Psoas muscle (tissue), 8 donors: Measurements from ENCODE around the gene NUAK2. TPM values are rescaled to one million over a fixed set of nuclear protein-coding genes. Genes with fewer than 3 reads are reported as not detected.

ENCODE experiments used
- ATAC-seq, 4 donors: fragments of 200-7000 bp; cut with Tn5 transposase; one replicate each; pipeline ENCODE4 v1.9.1; 2020; ENCODE audit warnings: moderate library complexity in 3 of 4, mild to moderate bottlenecking in 2 of 4
- DNase-seq, 2 donors: peaks; one replicate each; pipeline ENCODE4 v3.0.0-alpha.2; 2020
- H3K27ac ChIP-seq: fragments of 200-600 bp; one replicate; pipeline ENCODE4 v1.8.0; 2022
- H3K27me3 ChIP-seq, 3 donors: fragments of 200-600 bp in 1 of 3; one replicate each; pipeline versions ENCODE4 v1.6.1 to v1.8.0; 2013 to 2022; ENCODE audit warnings: low read length in 2 of 3, mild to moderate bottlenecking in 2 of 3, moderate library complexity in 1 of 3; ENCODE audit not compliant: insufficient read depth in 3 of 3
- H3K36me3 ChIP-seq, 2 donors: fragments of 200-600 bp in 1 of 2; one replicate each; pipeline versions ENCODE4 v1.6.1 to v1.8.0; 2013 to 2022; ENCODE audit warnings: low read depth in 1 of 2, mild to moderate bottlenecking in 1 of 2, moderate library complexity in 1 of 2; ENCODE audit not compliant: insufficient read depth in 1 of 2
- H3K4me1 ChIP-seq: fragments of 200-600 bp; one replicate; pipeline ENCODE4 v1.8.0; 2022
- H3K4me3 ChIP-seq: fragments of 200-600 bp; one replicate; pipeline ENCODE4 v1.8.0; 2022; ENCODE audit warnings: mild to moderate bottlenecking
- H3K9me3 ChIP-seq: fragments of 200-600 bp; one replicate; pipeline ENCODE4 v1.8.0; 2022
- CTCF ChIP-seq: fragments of 200-600 bp; IDR thresholded peaks from one replicate; pipeline ENCODE4 v1.8.0; 2022; ENCODE audit warnings: antibody characterized with exemption
- WGBS, 3 donors: extraction: QIAGEN DNeasy Blood & Tissue Kit; methylation state at CpG; one replicate each; pipeline versions ENCODE4 v1.1.6 to v1.1.7; 2013; 5-methylcytosine and 5-hydroxymethylcytosine counted together
- intact Hi-C, 2 donors: fragments of 100-400 bp; cut with DNase I; formaldehyde crosslinking; loops; one replicate each; pipeline versions ENCODE4 v1.11.0 to v1.14.2; 2022
- polyA plus RNA-seq, 3 donors: library from polyadenylated mRNA; stranded (reverse); fragments of 200-250 nt; gene quantifications; one replicate each; pipeline ENCODE4 v1.2.3, GENCODE V29; 2013
- total RNA-seq, 4 donors: library from RNA; stranded (reverse); fragmentation: NEBNext Ultra II Directional in 2 of 4; extraction: Animal tissue kit (Norgen Biotek cat#: 25700) in 2 of 4; gene quantifications; one replicate each; pipeline versions ENCODE4 v1.2.1 to v1.2.4, GENCODE V29; 2021 to 2023
- donor health status: healthy with polysubstance abuse.
- donor health status: DM: no; HTN: no; CAD: no; lungs with moderate emphysema.
- donor health status: Bipolar disorder and iron deficiency.
- donor health status: healthy.
- donor health status: DM: yes; HTN: yes; CAD: no.
- donor health status: DM: no; HTN: no; CAD: no.
- donor health status: DM: no; HTN: no; CAD: no.
- donor health status: DM: yes; HTN: yes; CAD: no.

NUAK2 gene
- total and polyA plus RNA-seq, 7 donors, result 0.20 to 1.3 (median 0.55) TPM

DNA sequence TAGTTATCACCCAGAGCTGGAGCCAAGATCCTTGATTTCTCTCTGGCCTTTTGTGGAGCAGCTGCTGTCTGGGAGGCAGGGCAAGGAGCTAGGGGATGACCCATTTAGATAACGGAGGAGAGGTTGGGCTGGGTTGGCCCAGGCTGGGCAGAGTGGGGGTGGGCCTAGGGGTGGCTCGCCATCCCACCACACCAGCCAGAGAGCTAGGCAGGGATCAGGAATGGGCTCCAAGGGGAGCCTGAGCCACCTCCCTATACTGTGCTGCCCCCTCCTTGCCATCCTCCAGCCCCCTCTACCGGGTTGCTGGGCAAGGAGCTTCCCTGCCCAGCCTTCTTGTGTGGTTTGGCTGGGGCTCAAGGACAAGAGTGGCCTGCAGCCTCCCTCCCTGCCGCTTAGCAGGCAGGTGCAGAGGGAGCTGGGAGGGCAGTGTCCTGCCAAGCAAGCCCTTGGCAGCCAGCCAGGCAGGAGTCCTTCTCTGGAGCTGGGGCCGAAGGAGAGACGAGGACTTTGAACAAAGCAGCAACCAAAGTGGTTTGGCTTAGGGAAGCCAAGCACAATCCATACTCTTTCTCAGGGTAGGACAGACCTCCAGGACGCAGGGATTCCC lies 4.1 kb downstream of the NUAK2 start:
- ATAC-seq (peak; percentile 81 to 89 (median 84)), DNase-seq (peak; percentile 82 to 94)
- Histone ChIP-seq H3K36me3 (no peaks in the 10 kb centered on the region), H3K4me1 (peaks cover 60% of the 10 kb centered on the region), H3K27me3 (no peaks in the 10 kb centered on the region), H3K4me3 (peak overlapping the region; percentile 48), H3K27ac (peak overlapping the region; percentile 83), H3K9me3 (no peaks in the 10 kb centered on the region)
- no peak for TF ChIP-seq CTCF
- intact Hi-C loops, result no loop called here
- 17 to 26% (median 25%) methylated on average over 7 of the region's 7 CpGs for WGBS, 3 donors

DNA sequence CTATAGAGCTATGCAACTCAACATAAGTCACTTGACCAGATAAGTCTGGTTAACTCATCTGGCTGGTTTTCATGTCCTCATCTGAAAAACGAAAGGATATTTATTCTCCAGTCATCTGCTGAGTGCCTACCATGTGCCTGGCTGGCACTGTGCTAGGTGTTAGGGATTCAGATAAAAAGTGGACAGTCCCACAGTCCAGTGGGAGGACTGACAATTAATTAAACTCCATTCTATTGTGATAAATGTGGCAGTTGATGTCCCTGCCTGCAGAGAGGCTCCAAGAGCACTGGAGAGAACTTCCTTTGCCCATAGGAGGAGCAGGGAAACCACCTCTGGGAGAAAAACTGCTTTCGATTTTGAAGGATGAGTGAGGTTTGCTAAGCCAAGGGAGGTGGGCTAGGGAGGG lies 5.4 kb downstream of the NUAK2 start:
- Histone ChIP-seq H3K4me1 (peaks cover 60% of the 10 kb centered on the region), H3K36me3 (peaks cover 0 to 8% of the 10 kb centered on the region in 2 donors), H3K9me3 (no peaks in the 10 kb centered on the region), H3K4me3 (no peak overlapping the region), H3K27ac (no peak overlapping the region), H3K27me3 (no peaks in the 10 kb centered on the region)
- 30 to 44% (median 39%) methylated on average over 2 of the region's 2 CpGs for WGBS, 3 donors
- no peak for TF ChIP-seq CTCF
- intact Hi-C loops, result no loop called here
- DNase-seq, result no peak
- no peak for ATAC-seq

GRCh38 chr1:205315008-205315618 lies 6.4 kb downstream of the NUAK2 start:
- H3K27ac ChIP-seq, result no peak overlapping the region
- intact Hi-C loops, result no loop called here
- no peaks in the 10 kb centered on the region for H3K27me3 ChIP-seq
- no peak for ATAC-seq
- no peak for TF ChIP-seq CTCF
- DNase-seq, result no peak
- H3K4me3 ChIP-seq, result no peak overlapping the region
- peaks cover 60% of the 10 kb centered on the region for H3K4me1 ChIP-seq
- peaks cover 0 to 18% of the 10 kb centered on the region in 2 donors for H3K36me3 ChIP-seq
- H3K9me3 ChIP-seq, result no peaks in the 10 kb centered on the region
- 81 to 86% (median 83%) methylated on average over 5 of the region's 5 CpGs for WGBS, 3 donors

DNA sequence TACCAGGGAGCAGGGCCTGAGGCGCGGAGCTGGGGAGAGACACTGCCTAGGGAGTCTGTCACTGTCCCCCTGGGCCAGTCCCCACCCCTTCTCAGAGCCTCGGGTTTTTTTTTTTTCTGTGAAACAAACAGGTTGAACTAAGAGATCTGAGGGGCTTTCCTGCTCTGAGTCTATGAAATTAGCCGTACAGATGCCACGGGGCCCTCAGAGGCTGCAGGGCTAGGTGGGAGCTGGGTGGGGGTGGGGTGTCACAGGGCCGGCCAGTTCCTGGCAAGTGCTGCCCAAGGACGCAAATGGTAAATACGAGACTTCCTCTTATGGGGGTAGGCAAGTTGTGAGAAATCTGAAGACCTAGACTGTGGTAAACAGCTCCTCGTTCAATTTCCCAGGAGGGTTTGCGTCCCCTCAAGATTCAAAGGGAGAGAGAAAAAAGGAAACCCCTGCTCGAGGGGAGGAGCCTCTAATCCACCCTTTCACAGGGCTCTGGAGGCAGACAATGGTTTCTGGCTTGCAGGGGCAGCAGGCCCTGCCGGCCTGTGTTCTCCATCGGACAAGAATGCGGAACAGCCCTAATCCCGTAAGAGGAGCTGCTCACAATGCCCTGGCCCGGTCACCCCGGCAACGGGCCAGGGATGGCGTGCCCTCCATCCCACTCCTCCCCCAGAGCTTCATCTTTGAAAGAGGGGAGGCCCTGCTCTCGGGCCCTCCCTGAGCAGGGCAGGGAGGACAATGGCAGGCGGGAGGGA lies 7.8 kb downstream of the NUAK2 start:
- intact Hi-C loops, result no loop called here
- no peak for TF ChIP-seq CTCF
- no peaks in the 10 kb centered on the region for H3K27me3 ChIP-seq
- WGBS, 3 donors, result 16 to 25% (median 25%) methylated on average over 21 of the region's 21 CpGs
- ATAC-seq (peak in 3 of 4 donors; percentile 25 to 48 (median 46)), DNase-seq (peak; percentile 37 to 71)
- peak overlapping the region; percentile 29 for H3K4me3 ChIP-seq
- H3K27ac ChIP-seq, result peak overlapping the region; percentile 67
- H3K9me3 ChIP-seq, result no peaks in the 10 kb centered on the region
- H3K4me1 ChIP-seq, result peaks cover 50% of the 10 kb centered on the region
- H3K36me3 ChIP-seq, result peaks cover 0 to 29% of the 10 kb centered on the region in 2 donors
